Adrenal gland (tissue), 12 donors: ENCODE results near the gene RAB43. TPM values are rescaled to one million over a fixed set of nuclear protein-coding genes. Genes with fewer than 3 reads are reported as not detected.
"Not testable (repeated sequence)": the region's sequence is repeated elsewhere in the genome, so short reads cannot be mapped to it uniquely, and the experiment has no call there.

Experiments
- DNase-seq, 7 donors: peaks; one replicate each; pipeline ENCODE4 v3.0.0-alpha.2; 2019 to 2020
- H3K27ac ChIP-seq, 5 donors: fragments of 200-600 bp; sonication (generic) in 4 of 5; 1 replicate in 3 of 5; 2 replicates in 2 of 5; pipeline versions ENCODE4 v1.5.1 to v1.8.0; 2016 to 2020; ENCODE audit warnings: mild to moderate bottlenecking in 1 of 5
- H3K27me3 ChIP-seq: fragments of 200-600 bp; 2 replicates; pipeline ENCODE4 v1.8.0; 2021
- H3K36me3 ChIP-seq, 2 donors: fragments of 200-600 bp; replicated peaks in 1 of 2; 1 replicate in 1 of 2; 2 replicates in 1 of 2; pipeline versions ENCODE4 v1.5.1 to v1.8.0; 2018 to 2022
- H3K4me1 ChIP-seq, 2 donors: fragments of 200-600 bp; replicated peaks in 1 of 2; 1 replicate in 1 of 2; 2 replicates in 1 of 2; pipeline versions ENCODE4 v1.5.1 to v1.8.0; 2018 to 2021
- H3K4me3 ChIP-seq, 4 donors: fragments of 200-600 bp; sonication (generic) in 3 of 4; one replicate each; pipeline ENCODE4 v1.5.1; 2016 to 2018
- H3K9me3 ChIP-seq, 3 donors: fragments of 200-600 bp; sonication (generic) in 1 of 3; replicated peaks in 1 of 3; 1 replicate in 2 of 3; 2 replicates in 1 of 3; pipeline versions ENCODE4 v1.5.1 to v1.8.0; 2016 to 2021
- CTCF ChIP-seq, 6 experiments: fragments of 450-650 bp in 4 of 6; fragments of 200-600 bp in 2 of 6; sonication (generic) in 1 of 6; IDR thresholded peaks; 1 replicate in 5 of 6; 2 replicates in 1 of 6; pipeline versions ENCODE4 v1.5.1 to v1.8.0; 2016 to 2021; ENCODE audit warnings: antibody characterized with exemption in 6 of 6, mild to moderate bottlenecking in 2 of 6, moderate library complexity in 1 of 6
- POLR2A ChIP-seq, 2 donors: fragments of 450-650 bp; IDR thresholded peaks; one replicate each; pipeline ENCODE4 v1.6.1; 2017; ENCODE audit warnings: antibody characterized with exemption in 2 of 2, mild to moderate bottlenecking in 2 of 2, moderate library complexity in 1 of 2
- WGBS, 4 donors: extraction: QIAGEN DNeasy Blood & Tissue Kit in 2 of 4; methylation state at CpG; one replicate each; pipeline versions ENCODE4 v1.1.5 to v1.1.7; 2013 to 2017; 5-methylcytosine and 5-hydroxymethylcytosine counted together
- intact Hi-C, 2 donors: fragments of 100-400 bp; cut with DNase I; formaldehyde crosslinking; loops; one replicate each; pipeline versions ENCODE4 v1.14.1 to v1.15.0; 2022 to 2023
- polyA plus RNA-seq, 3 donors: library from polyadenylated mRNA; stranded (reverse); fragments of 200-250 nt in 2 of 3; fragments of 350-450 nt in 1 of 3; fragmentation: Illumina TruSeq in 1 of 3; extraction: RNeasy Lipid Tissue Mini Kit (QIAGEN cat#74804) in 1 of 3; gene quantifications; one replicate each; pipeline ENCODE4 v1.2.3, GENCODE V29; 2013 to 2014
- total RNA-seq, 9 donors: library from RNA; depleted of rRNA in 4 of 9; stranded (reverse); fragments of >200 nt in 4 of 9; fragments of 120-200 nt in 1 of 9; fragmentation: NEBNext Ultra II Directional in 1 of 9; extraction: Animal tissue kit (Norgen Biotek cat#: 25700) in 1 of 9; gene quantifications; one replicate each; pipeline versions ENCODE4 v1.1.0 to v1.2.4, GENCODE V29; 2013 to 2023
- donor health status: healthy with polysubstance abuse.
- donor health status: Bipolar disorder and iron deficiency.
- donor health status: DM: yes; HTN: yes; CAD: no.
- donor health status: DM: no; HTN: no; CAD: no.
- donor health status: DM: no; HTN: no; CAD: no.
- donor health status: DM: yes; HTN: yes; CAD: no.

Gene RAB43
- total and polyA plus RNA-seq, 12 donors = 0.33 to 37.2 (median 24.3) TPM

- intact Hi-C loops = no loop called here
- H3K27me3 ChIP-seq = no peaks in the 10 kb centered on the region
- TF ChIP-seq CTCF (IDR thresholded peaks at IDR 0.05) (no peak), POLR2A (IDR thresholded peaks at IDR 0.05) (no peak)
- H3K27ac ChIP-seq = no peak overlapping the region
- H3K36me3 ChIP-seq = no peaks in the 10 kb centered on the region
- 75 to 83% (median 81%) methylated on average over 8 of the region's 8 CpGs for whole genome bisulfite sequencing, 4 donors
- H3K4me3 ChIP-seq = no peak overlapping the region
- H3K4me1 ChIP-seq = no peaks in the 10 kb centered on the region
- H3K9me3 ChIP-seq = no peaks in the 10 kb centered on the region
- no peak for DNase-seq
These were observed 40.1 kb downstream of the RAB43 start for GRCh38 chr3:129081503-129081902.

DNA sequence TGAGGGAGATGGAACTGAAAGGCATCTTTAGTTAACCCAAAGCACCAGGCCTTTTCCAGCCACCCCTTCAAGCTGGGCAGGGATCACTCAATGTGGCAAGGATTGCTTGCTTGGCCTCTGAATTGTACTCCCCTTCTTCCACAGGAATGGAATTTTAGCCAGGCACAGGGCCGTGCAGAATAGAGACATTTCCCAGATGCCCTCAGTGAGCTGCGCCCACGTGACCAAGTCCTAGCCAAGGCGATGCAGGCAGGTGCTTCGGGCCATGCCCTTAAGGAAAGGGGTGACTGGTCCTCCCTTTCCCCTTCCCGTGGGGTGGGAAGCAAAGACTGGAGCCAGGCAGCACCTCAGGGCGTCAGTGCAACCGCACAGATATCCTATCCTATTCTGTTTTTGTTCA, 43.1 kb downstream of the RAB43 start:
- TF ChIP-seq POLR2A (IDR thresholded peaks at IDR 0.05) = no peak
- TF ChIP-seq CTCF (IDR thresholded peaks at IDR 0.05) = no peak
- no peaks in the 10 kb centered on the region for H3K4me1 ChIP-seq
- H3K36me3 ChIP-seq = no peaks in the 10 kb centered on the region
- intact Hi-C loops = no loop called here
- no peaks in the 10 kb centered on the region for H3K9me3 ChIP-seq
- no peaks in the 10 kb centered on the region for H3K27me3 ChIP-seq
- no peak overlapping the region for H3K27ac ChIP-seq
- DNase-seq = no peak
- WGBS, 4 donors = 82 to 93% (median 89%) methylated on average over 7 to 8 of the region's 8 CpGs
- H3K4me3 ChIP-seq = no peak overlapping the region

DNA sequence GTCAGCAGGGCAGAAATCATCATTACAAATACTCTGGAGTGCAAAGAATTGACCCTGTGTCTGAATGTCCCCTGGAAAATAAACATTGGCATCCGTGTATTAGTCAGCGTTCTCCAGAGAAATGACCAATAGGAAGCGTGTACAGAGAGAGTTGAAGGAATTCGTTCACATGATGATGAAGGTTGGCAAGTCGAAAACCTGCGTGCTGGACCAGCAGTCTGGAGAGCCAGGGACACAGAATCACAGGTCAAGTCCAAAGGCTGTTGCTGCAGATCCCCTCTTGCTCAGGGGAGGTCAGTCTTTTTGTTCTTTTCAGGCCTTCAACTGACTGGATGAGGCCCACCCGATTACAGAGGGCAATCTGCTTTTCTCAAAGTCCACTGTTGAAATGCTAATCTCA, 44.4 kb downstream of the RAB43 start:
- 61 to 79% (median 73%) methylated on average over 7 of the region's 7 CpGs for WGBS, 4 donors
- Histone ChIP-seq H3K9me3 (no peaks in the 10 kb centered on the region), H3K4me3 (no peak overlapping the region), H3K27me3 (no peaks in the 10 kb centered on the region), H3K27ac (peak overlapping the region in 1 of 5 donors; percentile 2), H3K36me3 (no peaks in the 10 kb centered on the region), H3K4me1 (no peaks in the 10 kb centered on the region)
- intact Hi-C loops = no loop called here
- DNase-seq = no peak
- TF ChIP-seq POLR2A (IDR thresholded peaks at IDR 0.05) (no peak), CTCF (IDR thresholded peaks at IDR 0.05) (no peak)

- Histone ChIP-seq H3K4me3 (no peak overlapping the region), H3K27ac (no peak overlapping the region), H3K9me3 (no peaks in the 10 kb centered on the region), H3K36me3 (no peaks in the 10 kb centered on the region), H3K4me1 (peaks cover 0 to 5% of the 10 kb centered on the region in 2 donors), H3K27me3 (no peaks in the 10 kb centered on the region)
- TF ChIP-seq CTCF (IDR thresholded peaks at IDR 0.05) (no peak), POLR2A (IDR thresholded peaks at IDR 0.05) (no peak)
- intact Hi-C loops = no loop called here
- 66 to 74% (median 73%) methylated on average over 8 of the region's 8 CpGs for WGBS, 4 donors
- DNase-seq = no peak
These were observed 51.3 kb downstream of the RAB43 start for GRCh38 chr3:129070086-129070885.

GRCh38 chr3:129069313-129070085, 52.1 kb downstream of the RAB43 start:
- H3K4me1 ChIP-seq, H3K27ac ChIP-seq, H3K9me3 ChIP-seq, intact Hi-C loops, H3K27me3 ChIP-seq, DNase-seq, H3K4me3 ChIP-seq, H3K36me3 ChIP-seq: not testable (repeated sequence)
- 77 to 82% (median 80%) methylated on average over 13 of the region's 13 CpGs for WGBS, 4 donors
